Neural cell (in vitro differentiated cells): ENCODE data around the gene HOXB5.

ENCODE experiments used
- CTCF ChIP-seq: fragments of 450-650 bp; IDR thresholded peaks from 2 replicates; pipeline ENCODE4 v1.5.1; 2014; ENCODE audit warnings: antibody characterized with exemption, mild to moderate bottlenecking, moderate library complexity; ENCODE audit not compliant: poor library complexity, severe bottlenecking
- EP300 ChIP-seq: fragments of 450-650 bp; conservative IDR thresholded peaks from 2 replicates; pipeline ENCODE4 v1.6.1; 2014; ENCODE audit warnings: antibody characterized with exemption, mild to moderate bottlenecking, moderate library complexity; ENCODE audit not compliant: poor library complexity, severe bottlenecking
- EZH2 ChIP-seq: fragments of 200-600, 300-800 bp; shearing (Covaris generic), sonication (generic); IDR thresholded peaks from 2 replicates; pipeline ENCODE4 v1.6.1; 2014; ENCODE audit warnings: antibody characterized with exemption, low read length, borderline replicate concordance, mild to moderate bottlenecking; ENCODE audit not compliant: insufficient read depth, poor library complexity, severe bottlenecking
- MXI1 ChIP-seq: fragments of 450-650 bp; conservative IDR thresholded peaks from 2 replicates; pipeline ENCODE4 v1.6.1; 2014; ENCODE audit warnings: antibody characterized with exemption, mild to moderate bottlenecking; ENCODE audit not compliant: poor library complexity, severe bottlenecking
- POLR2AphosphoS5 ChIP-seq: IDR thresholded peaks from 2 replicates; pipeline ENCODE4 v1.6.1; 2012
- REST ChIP-seq: IDR thresholded peaks from 2 replicates; pipeline ENCODE4 v1.6.1; 2012; ENCODE audit warnings: borderline replicate concordance
- TAF1 ChIP-seq: IDR thresholded peaks from 2 replicates; pipeline ENCODE4 v1.6.1; 2012; ENCODE audit warnings: low read depth

- TF ChIP-seq CTCF (no peak), TAF1 (no peak), MXI1 (no peak), EP300 (no peak), EZH2 (no peak), REST (no peak), POLR2AphosphoS5 (no peak)
These were observed 2.6 kb upstream of the HOXB5 start for GRCh38 chr17:48596000-48596734.
